Rectal smooth muscle tissue (tissue), 1 donor: Measurements from ENCODE around the gene SPIRE1.
"Not testable (repeated sequence)": the region's sequence is repeated elsewhere in the genome, so short reads cannot be mapped to it uniquely, and the experiment has no call there.

Experiments
- H3K27ac ChIP-seq: one replicate; pipeline ENCODE4 v1.7.0; 2013; ENCODE audit warnings: low read depth, low read length, inconsistent platforms
- H3K27me3 ChIP-seq: one replicate; pipeline ENCODE4 v1.7.0; 2013; ENCODE audit warnings: low read length; ENCODE audit not compliant: control insufficient read depth, insufficient read depth
- H3K36me3 ChIP-seq: one replicate; pipeline ENCODE4 v1.7.0; 2013; ENCODE audit warnings: low read length; ENCODE audit not compliant: control insufficient read depth, insufficient read depth
- H3K4me1 ChIP-seq: one replicate; pipeline ENCODE4 v1.7.0; 2013; ENCODE audit warnings: low read length; ENCODE audit not compliant: control insufficient read depth, insufficient read depth
- H3K4me3 ChIP-seq: one replicate; pipeline ENCODE4 v1.7.0; 2013; ENCODE audit warnings: low read length
- H3K9ac ChIP-seq: one replicate; pipeline ENCODE4 v1.7.0; 2013; ENCODE audit warnings: low read length

Gene SPIRE1

GRCh38 chr18:12585218-12585617 lies 72.7 kb downstream of the SPIRE1 start:
- Histone ChIP-seq H3K4me3 (no peak overlapping the region), H3K9ac (no peak overlapping the region), H3K36me3 (no peaks in the 10 kb centered on the region), H3K27me3 (no peaks in the 10 kb centered on the region), H3K4me1 (no peaks in the 10 kb centered on the region), H3K27ac (no peak overlapping the region)

- Histone ChIP-seq H3K27me3 (no peaks in the 10 kb centered on the region), H3K9ac (no peak overlapping the region), H3K27ac (no peak overlapping the region), H3K4me1 (no peaks in the 10 kb centered on the region), H3K36me3 (no peaks in the 10 kb centered on the region), H3K4me3 (no peak overlapping the region)
Observed at GRCh38 chr18:12580630-12581342, 77.1 kb downstream of the SPIRE1 start.

GRCh38 chr18:12579775-12580174 lies 78.1 kb downstream of the SPIRE1 start:
- Histone ChIP-seq H3K9ac (no peak overlapping the region), H3K27ac (no peak overlapping the region)

GRCh38 chr18:12577848-12578247 lies 80.1 kb downstream of the SPIRE1 start:
- Histone ChIP-seq H3K27ac (no peak overlapping the region), H3K27me3 (no peaks in the 10 kb centered on the region), H3K36me3 (no peaks in the 10 kb centered on the region), H3K4me3 (no peak overlapping the region), H3K9ac (no peak overlapping the region), H3K4me1 (no peaks in the 10 kb centered on the region)

More at GRCh38 chr18:12579775-12580174, 78.1 kb downstream of the SPIRE1 start:
- Histone ChIP-seq H3K27me3 (no peaks in the 10 kb centered on the region), H3K4me1 (no peaks in the 10 kb centered on the region), H3K4me3 (no peak overlapping the region), H3K36me3 (no peaks in the 10 kb centered on the region)

- Histone ChIP-seq H3K27me3 (no peaks in the 10 kb centered on the region), H3K9ac (no peak overlapping the region), H3K4me1 (no peaks in the 10 kb centered on the region), H3K27ac (no peak overlapping the region), H3K36me3 (no peaks in the 10 kb centered on the region), H3K4me3 (no peak overlapping the region)
Observed at GRCh38 chr18:12574494-12575185, 83.3 kb downstream of the SPIRE1 start.

- Histone ChIP-seq H3K36me3 (no peaks in the 10 kb centered on the region), H3K27me3 (no peaks in the 10 kb centered on the region), H3K4me3 (no peak overlapping the region), H3K4me1 (no peaks in the 10 kb centered on the region), H3K9ac (no peak overlapping the region), H3K27ac (no peak overlapping the region)
Observed at GRCh38 chr18:12571630-12572029, 86.3 kb downstream of the SPIRE1 start.

- no peaks in the 10 kb centered on the region for H3K27me3 ChIP-seq
- no peaks in the 10 kb centered on the region for H3K4me1 ChIP-seq
- H3K36me3 ChIP-seq, result no peaks in the 10 kb centered on the region
- H3K9ac ChIP-seq, result no peak overlapping the region
- H3K27ac ChIP-seq, result no peak overlapping the region
- no peak overlapping the region for H3K4me3 ChIP-seq
Observed at GRCh38 chr18:12569791-12570190, 88.1 kb downstream of the SPIRE1 start.

- Histone ChIP-seq H3K4me1 (no peaks in the 10 kb centered on the region), H3K9ac (no peak overlapping the region), H3K36me3 (no peaks in the 10 kb centered on the region), H3K4me3 (no peak overlapping the region), H3K27ac (no peak overlapping the region), H3K27me3 (no peaks in the 10 kb centered on the region)
Observed at GRCh38 chr18:12567849-12568248, 90.1 kb downstream of the SPIRE1 start.

- no peaks in the 10 kb centered on the region for H3K36me3 ChIP-seq
- no peaks in the 10 kb centered on the region for H3K4me1 ChIP-seq
- H3K27me3 ChIP-seq, result no peaks in the 10 kb centered on the region
- H3K4me3 ChIP-seq, result no peak overlapping the region
- H3K9ac ChIP-seq, result no peak overlapping the region
- H3K27ac ChIP-seq, result no peak overlapping the region
Observed at GRCh38 chr18:12564861-12565260, 93.0 kb downstream of the SPIRE1 start.

- Histone ChIP-seq H3K27me3 (no peaks in the 10 kb centered on the region), H3K27ac (no peak overlapping the region), H3K9ac (no peak overlapping the region), H3K4me1 (no peaks in the 10 kb centered on the region), H3K36me3 (no peaks in the 10 kb centered on the region), H3K4me3 (no peak overlapping the region)
Observed at GRCh38 chr18:12564378-12564777, 93.5 kb downstream of the SPIRE1 start.

GRCh38 chr18:12560600-12560999 lies 97.3 kb downstream of the SPIRE1 start:
- not testable (repeated sequence) for H3K36me3 ChIP-seq, H3K27ac ChIP-seq, H3K27me3 ChIP-seq, H3K9ac ChIP-seq, H3K4me3 ChIP-seq, H3K4me1 ChIP-seq

GRCh38 chr18:12559319-12559718 lies 98.6 kb downstream of the SPIRE1 start:
- H3K27ac ChIP-seq, result no peak overlapping the region
- no peaks in the 10 kb centered on the region for H3K27me3 ChIP-seq
- no peaks in the 10 kb centered on the region for H3K36me3 ChIP-seq
- H3K4me1 ChIP-seq, result no peaks in the 10 kb centered on the region
- no peak overlapping the region for H3K9ac ChIP-seq
- no peak overlapping the region for H3K4me3 ChIP-seq
